Epithelial cell of esophagus (primary cell): ENCODE results near the gene HHAT.

ENCODE experiments used
- DNase-seq: peaks from one replicate; pipeline ENCODE4 v3.0.0; 2010; ENCODE audit warnings: low read depth
- H3K4me3 ChIP-seq: 2 replicates; pipeline ENCODE4 v1.5.1; 2011; ENCODE audit warnings: mild to moderate bottlenecking, low read length, control low read depth
- TF ChIP-seq, protein P1 (sequence below): IDR thresholded peaks from 2 replicates; pipeline ENCODE4 v1.5.1; 2011; ENCODE audit warnings: low read depth, mild to moderate bottlenecking, low read length, control low read depth, inconsistent platforms; ENCODE audit not compliant: insufficient read depth; ENCODE audit errors: missing control alignments

HHAT gene

DNA sequence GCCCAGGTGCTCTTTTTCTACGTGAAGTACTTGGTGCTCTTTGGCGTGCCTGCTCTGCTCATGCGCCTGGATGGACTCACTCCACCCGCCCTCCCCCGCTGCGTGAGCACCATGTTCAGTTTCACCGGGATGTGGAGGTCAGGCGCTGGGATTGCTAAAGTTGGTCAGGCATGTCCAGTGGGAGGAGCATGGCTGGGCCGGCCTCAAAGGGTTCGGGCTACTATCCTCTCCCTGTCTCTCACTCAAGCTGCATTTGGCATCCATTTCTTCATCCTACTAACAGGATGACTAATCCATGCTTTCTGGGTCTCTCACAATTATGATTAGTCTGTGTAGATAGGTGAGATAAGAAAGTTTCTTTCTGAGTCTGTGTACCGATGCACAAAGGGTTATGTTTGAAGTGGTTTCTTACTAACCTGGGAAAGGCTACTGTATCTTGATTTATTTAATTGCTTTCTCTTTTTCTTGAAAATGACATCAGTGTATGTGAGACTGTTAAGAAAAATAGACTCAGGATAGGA is 135.9 kb downstream of the HHAT start:
- H3K4me3 ChIP-seq: no peak overlapping the region
- TF ChIP-seq, protein P1, sequence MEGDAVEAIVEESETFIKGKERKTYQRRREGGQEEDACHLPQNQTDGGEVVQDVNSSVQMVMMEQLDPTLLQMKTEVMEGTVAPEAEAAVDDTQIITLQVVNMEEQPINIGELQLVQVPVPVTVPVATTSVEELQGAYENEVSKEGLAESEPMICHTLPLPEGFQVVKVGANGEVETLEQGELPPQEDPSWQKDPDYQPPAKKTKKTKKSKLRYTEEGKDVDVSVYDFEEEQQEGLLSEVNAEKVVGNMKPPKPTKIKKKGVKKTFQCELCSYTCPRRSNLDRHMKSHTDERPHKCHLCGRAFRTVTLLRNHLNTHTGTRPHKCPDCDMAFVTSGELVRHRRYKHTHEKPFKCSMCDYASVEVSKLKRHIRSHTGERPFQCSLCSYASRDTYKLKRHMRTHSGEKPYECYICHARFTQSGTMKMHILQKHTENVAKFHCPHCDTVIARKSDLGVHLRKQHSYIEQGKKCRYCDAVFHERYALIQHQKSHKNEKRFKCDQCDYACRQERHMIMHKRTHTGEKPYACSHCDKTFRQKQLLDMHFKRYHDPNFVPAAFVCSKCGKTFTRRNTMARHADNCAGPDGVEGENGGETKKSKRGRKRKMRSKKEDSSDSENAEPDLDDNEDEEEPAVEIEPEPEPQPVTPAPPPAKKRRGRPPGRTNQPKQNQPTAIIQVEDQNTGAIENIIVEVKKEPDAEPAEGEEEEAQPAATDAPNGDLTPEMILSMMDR: no peak
- DNase-seq: peak; percentile 7

DNA sequence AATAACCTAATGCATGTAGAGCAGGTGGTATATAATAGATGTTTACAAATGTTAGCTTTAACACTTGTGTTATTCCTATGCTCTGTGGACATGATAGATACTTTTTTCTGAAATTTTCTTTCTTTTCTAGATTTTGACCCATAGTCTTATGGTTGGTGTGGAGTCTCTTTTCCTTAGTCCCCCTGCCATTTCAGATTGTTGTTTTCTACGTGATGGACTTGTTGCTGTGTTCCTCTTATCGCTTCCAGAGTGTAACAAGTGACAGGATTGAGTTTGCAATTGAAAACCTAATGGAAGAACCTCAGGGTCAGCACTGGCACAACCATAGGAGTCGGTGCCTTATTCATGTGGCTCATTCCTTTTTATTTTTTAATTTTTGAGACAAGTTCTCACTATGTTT is 136.4 kb downstream of the HHAT start:
- no peak overlapping the region for H3K4me3 ChIP-seq
- no peak for DNase-seq
- TF ChIP-seq, protein P1: no peak

DNA sequence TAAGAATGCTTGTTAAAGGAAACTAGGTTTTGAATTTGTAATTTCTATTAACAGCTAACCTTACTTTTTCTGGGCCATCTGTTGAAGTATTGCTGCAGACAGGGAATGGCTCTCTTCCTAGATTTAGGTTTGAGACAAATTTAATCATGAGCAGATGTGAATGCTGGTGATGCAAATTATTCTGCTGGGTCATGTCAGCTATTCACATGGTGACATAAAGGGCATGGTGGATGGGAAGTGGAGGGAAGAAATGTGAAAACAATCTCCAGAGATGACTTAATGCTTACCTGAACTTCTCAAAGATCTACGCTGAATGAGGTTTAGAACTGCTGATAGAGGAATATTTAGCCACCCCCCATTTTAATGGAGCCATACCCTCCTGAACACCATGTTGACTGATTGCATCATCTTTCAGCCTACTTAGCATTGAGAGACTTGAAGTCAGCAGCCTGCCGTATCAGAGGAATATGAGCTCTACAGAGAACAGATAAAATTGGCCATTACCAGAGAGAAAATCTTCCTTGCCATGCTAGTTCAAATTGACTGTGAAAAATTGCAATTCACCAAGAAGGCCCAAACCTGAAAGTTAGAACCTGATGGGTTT is 138.8 kb downstream of the HHAT start:
- TF ChIP-seq, protein P1: no peak
- no peak overlapping the region for H3K4me3 ChIP-seq
- DNase-seq: no peak

DNA sequence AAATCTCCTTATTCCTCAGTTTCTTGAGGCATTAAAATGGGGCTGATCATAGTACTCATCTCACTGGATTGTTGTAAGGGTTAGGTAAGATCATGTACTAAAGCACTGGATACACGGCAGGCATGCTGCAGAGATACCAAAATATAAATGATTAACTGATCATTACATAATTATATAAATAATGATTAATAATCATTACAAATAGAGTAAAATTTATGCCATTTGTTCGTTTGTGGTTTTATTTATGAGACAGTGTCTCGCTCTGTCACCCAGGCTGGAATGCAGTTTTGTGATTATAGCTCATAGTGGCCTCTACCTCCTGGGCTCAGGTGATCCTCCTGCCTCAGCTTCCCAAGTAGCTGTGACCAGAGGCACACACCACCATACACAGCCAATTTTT is 140.7 kb downstream of the HHAT start:
- no peak overlapping the region for H3K4me3 ChIP-seq
- TF ChIP-seq, protein P1: no peak
- no peak for DNase-seq

DNA sequence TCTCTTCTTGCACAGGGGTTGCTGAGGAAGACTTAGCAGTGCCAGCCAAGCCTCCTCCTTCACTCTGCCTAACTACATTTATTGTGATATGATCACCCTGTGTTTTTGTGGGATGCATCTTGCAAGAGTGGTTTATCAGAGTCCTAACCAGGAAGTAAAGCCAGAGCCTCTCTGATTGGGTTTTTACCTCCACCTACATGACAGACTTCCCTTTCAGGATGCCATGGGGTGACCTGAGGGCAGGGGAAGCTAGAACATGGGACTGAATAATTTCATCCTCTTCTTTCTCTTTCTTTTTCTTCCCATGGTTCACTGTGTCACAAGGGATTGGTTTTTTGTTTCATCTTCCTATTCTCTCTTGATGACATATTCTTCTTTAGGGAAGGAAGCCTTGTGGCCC is 146.6 kb downstream of the HHAT start:
- DNase-seq: no peak
- no peak overlapping the region for H3K4me3 ChIP-seq
- TF ChIP-seq, protein P1: no peak

DNA sequence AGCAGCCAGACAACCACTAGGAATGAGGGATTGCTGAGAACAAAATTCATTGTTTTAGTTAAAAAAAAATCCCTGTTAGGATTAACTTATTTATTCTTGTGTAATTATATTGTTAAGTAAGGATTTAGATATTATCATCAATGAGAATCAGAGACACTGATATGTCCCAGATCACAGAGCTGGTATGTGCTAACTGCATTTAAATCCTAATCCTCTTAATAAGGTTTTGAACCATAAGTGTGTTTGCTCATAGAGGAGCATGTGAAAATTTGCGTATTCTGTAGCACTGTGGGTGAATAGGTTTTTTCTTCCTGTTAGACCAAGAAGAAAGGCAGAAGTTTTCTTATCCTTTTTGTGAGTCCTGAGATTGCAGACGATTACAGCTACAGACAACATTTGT is 147.1 kb downstream of the HHAT start:
- no peak overlapping the region for H3K4me3 ChIP-seq
- TF ChIP-seq, protein P1: no peak
- DNase-seq: no peak

DNA sequence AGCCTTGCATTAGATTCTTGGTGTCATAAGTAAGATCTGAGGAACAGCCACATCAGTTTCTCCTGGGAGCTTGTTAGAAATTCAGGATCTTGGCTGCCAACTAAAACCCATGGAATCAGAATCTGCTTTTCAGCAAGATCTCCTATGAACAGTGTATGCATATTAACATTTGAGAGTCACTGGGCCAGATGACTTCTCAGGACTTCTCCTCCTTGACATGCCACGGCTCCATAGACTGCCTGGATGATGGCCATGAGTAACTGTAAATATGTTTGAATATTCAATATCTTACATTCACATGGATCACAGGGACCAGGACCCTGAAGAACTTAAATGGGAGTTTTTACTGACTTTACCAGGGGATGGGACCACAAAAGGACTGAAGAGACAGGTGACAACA is 148.0 kb downstream of the HHAT start:
- DNase-seq: no peak
- TF ChIP-seq, protein P1: no peak
- no peak overlapping the region for H3K4me3 ChIP-seq
